Ectodermal cell (in vitro differentiated cells): ENCODE results near the gene NAAA.
"Not testable (repeated sequence)": the region's sequence is repeated elsewhere in the genome, so short reads cannot be mapped to it uniquely, and the experiment has no call there.

ENCODE experiments used
- H3K27ac ChIP-seq: 2 replicates; pipeline ENCODE4 v1.7.0; 2013; ENCODE audit warnings: mild to moderate bottlenecking, low read depth, low read length; ENCODE audit not compliant: insufficient read depth, poor library complexity, severe bottlenecking
- H3K27me3 ChIP-seq: 2 replicates; pipeline ENCODE4 v1.7.0; 2013; ENCODE audit warnings: mild to moderate bottlenecking, low read length; ENCODE audit not compliant: insufficient read depth, control insufficient read depth, poor library complexity, severe bottlenecking
- H3K36me3 ChIP-seq: one replicate; pipeline ENCODE4 v1.7.0; 2013; ENCODE audit warnings: low read length; ENCODE audit not compliant: control insufficient read depth, insufficient read depth
- H3K4me1 ChIP-seq: one replicate; pipeline ENCODE4 v1.7.0; 2013; ENCODE audit warnings: low read length; ENCODE audit not compliant: control insufficient read depth, insufficient read depth
- H3K4me3 ChIP-seq: 2 replicates; pipeline ENCODE4 v1.7.0; 2013; ENCODE audit warnings: low read depth, low read length, control low read depth; ENCODE audit not compliant: insufficient read depth
- H3K9me3 ChIP-seq: 2 replicates; pipeline ENCODE4 v1.7.0; 2013; ENCODE audit warnings: mild to moderate bottlenecking, low read length, moderate library complexity; ENCODE audit not compliant: control insufficient read depth
- WGBS, 2 experiments: methylation state at CpG; one replicate each; pipeline ENCODE4 v1.1.7; 2013; ENCODE audit warnings: missing lambda C conversion rate in 2 of 2; 5-methylcytosine and 5-hydroxymethylcytosine counted together

NAAA gene

GRCh38 chr4:75921910-75922309 lies 18.9 kb downstream of the NAAA start:
- H3K36me3 ChIP-seq: no peaks in the 10 kb centered on the region
- H3K4me3 ChIP-seq: no peak overlapping the region
- H3K27ac ChIP-seq: no peak overlapping the region
- no peaks in the 10 kb centered on the region for H3K27me3 ChIP-seq
- no peaks in the 10 kb centered on the region for H3K9me3 ChIP-seq
- no peaks in the 10 kb centered on the region for H3K4me1 ChIP-seq
- WGBS, 2 experiments: 94% methylated on average over 2 of the region's 2 CpGs

- WGBS, 2 experiments: 90 to 96% methylated on average over 4 of the region's 4 CpGs
- no peaks in the 10 kb centered on the region for H3K36me3 ChIP-seq
- H3K27me3 ChIP-seq: no peaks in the 10 kb centered on the region
- no peak overlapping the region for H3K27ac ChIP-seq
- H3K4me1 ChIP-seq: no peaks in the 10 kb centered on the region
- H3K4me3 ChIP-seq: no peak overlapping the region
- H3K9me3 ChIP-seq: no peaks in the 10 kb centered on the region
These were observed 20.5 kb downstream of the NAAA start for GRCh38 chr4:75920327-75920726.

DNA sequence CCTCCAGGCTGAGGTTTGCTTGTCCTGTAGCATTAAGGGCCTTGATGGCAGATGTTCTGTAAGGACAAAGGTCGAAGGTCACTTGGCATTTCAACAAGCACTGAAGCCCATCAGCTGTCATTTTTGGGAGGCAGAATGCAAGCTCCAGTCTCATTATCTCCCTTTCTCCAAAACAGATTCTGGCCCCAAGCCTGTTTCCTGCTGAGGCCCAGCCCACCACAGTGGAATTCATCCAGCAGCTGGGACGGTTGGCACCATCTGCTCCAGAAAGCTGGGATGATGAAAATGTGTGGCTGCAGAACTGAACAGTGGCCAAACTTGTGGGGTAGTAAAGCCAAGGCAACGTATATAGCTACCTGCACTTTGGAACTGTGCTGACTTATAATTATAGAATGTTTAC lies 20.9 kb downstream of the NAAA start:
- 93 to 94% methylated on average over 3 of the region's 3 CpGs for WGBS, 2 experiments
- Histone ChIP-seq H3K27ac (no peak overlapping the region), H3K27me3 (no peaks in the 10 kb centered on the region), H3K4me1 (no peaks in the 10 kb centered on the region), H3K4me3 (no peak overlapping the region), H3K36me3 (no peaks in the 10 kb centered on the region), H3K9me3 (no peaks in the 10 kb centered on the region)

DNA sequence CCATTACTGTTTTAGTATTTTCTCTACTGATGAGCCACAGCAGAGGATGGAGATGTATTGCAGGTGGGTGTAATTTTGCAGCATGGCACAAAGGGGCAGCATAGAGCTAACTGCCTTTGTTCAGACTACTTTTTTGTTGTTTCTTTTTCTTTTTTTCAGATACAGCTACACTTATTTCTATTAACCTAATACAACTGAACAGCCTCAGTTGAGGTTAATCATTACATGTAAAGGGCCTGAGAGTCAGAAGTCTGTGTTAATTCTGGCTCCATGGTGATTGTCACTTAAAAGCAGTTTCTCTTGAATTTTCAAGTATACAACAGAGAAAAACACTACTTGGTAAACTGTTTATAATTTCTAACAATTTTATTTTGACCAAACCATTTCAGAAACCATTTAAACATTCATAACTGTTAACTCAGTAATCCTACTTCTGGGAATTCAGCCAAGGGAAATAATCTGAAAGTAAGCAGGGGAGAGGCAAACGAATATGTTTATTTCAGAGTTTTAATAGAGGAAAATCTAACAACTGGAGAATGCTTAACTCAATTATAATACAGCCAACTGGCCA lies 24.6 kb downstream of the NAAA start:
- Histone ChIP-seq H3K27ac (no peak overlapping the region), H3K27me3 (no peaks in the 10 kb centered on the region), H3K4me3 (no peak overlapping the region), H3K36me3 (no peaks in the 10 kb centered on the region), H3K4me1 (no peaks in the 10 kb centered on the region), H3K9me3 (no peaks in the 10 kb centered on the region)
- 100% methylated on average over 1 of the region's 1 CpG; no CpG with 5 or more reads in 1 of the 2 experiments for WGBS, 2 experiments

DNA sequence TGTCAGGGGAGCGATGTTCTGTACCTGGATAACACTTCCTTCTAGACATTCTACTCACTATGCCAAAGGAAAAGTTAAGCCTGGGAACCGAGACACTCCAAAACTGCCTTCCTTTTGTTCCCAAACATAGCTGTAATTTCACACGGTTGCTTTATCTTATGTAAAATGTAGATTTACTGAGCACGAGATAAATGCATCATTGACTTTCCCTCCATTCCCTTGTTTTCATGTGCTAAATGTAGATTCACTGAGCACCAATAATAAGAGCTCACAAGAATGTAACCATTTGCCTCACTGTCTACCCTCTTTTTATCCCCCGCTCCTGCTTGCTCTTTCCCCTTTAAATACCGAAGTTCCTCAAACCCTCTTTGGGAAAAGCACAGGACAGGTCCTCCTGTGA lies 27.8 kb downstream of the NAAA start:
- Histone ChIP-seq H3K4me1 (no peaks in the 10 kb centered on the region), H3K9me3 (no peaks in the 10 kb centered on the region), H3K27ac (no peak overlapping the region), H3K36me3 (no peaks in the 10 kb centered on the region), H3K27me3 (no peaks in the 10 kb centered on the region), H3K4me3 (no peak overlapping the region)
- 69 to 77% methylated on average over 5 to 6 of the region's 6 CpGs for WGBS, 2 experiments

GRCh38 chr4:75910831-75911230 lies 30.0 kb downstream of the NAAA start:
- not testable (repeated sequence) for H3K9me3 ChIP-seq, H3K27ac ChIP-seq, H3K4me3 ChIP-seq, H3K36me3 ChIP-seq, H3K4me1 ChIP-seq, H3K27me3 ChIP-seq
- 94 to 95% methylated on average over 6 of the region's 6 CpGs for WGBS, 2 experiments

DNA sequence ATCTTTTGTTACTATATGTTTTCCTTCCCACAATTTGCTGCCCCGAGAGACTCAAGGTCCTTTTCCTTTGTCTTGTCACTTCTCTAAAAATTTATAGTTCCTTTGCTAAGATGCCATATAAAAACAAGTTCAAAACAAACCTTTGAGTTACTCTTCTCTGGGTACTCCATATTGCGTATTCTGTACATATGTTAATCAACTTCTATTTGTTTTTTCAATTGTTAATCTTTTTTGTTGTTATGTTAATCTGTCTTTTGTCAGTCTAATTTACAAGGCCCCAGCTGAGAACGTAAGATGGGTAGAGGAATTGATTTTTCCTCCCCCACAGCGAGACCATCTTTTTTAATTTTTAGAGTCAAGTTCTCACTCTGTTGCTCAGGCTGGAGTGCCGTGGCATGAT lies 31.4 kb downstream of the NAAA start:
- 83 to 90% methylated on average over 4 to 5 of the region's 5 CpGs for WGBS, 2 experiments
- H3K27me3 ChIP-seq: no peaks in the 10 kb centered on the region
- no peaks in the 10 kb centered on the region for H3K36me3 ChIP-seq
- no peak overlapping the region for H3K27ac ChIP-seq
- H3K4me3 ChIP-seq: no peak overlapping the region
- no peaks in the 10 kb centered on the region for H3K4me1 ChIP-seq
- H3K9me3 ChIP-seq: no peaks in the 10 kb centered on the region

DNA sequence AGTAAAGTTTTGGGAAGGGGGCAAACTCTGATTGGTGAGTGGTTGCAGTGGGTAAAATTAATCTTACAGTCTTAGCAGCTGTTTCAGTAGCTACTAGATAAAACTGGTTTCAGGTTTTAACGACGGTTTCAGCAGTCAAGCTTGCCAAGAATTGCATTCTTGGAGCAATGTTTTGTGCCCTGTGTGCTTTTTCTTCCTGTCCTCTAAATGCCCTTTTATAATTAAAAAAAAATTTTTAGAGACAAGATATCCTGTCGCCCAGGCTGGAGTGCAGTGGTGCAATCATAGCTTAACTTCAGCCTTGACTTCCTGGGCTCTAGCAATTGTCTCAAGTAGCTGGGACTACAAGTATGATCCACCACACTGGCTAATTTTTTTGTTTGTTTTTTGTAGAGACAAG lies 32.3 kb downstream of the NAAA start:
- Histone ChIP-seq H3K27ac (no peak overlapping the region), H3K4me3 (no peak overlapping the region), H3K36me3 (no peaks in the 10 kb centered on the region), H3K4me1 (no peaks in the 10 kb centered on the region), H3K27me3 (no peaks in the 10 kb centered on the region), H3K9me3 (no peaks in the 10 kb centered on the region)
- WGBS, 2 experiments: 92 to 94% methylated on average over 3 of the region's 3 CpGs

- no peaks in the 10 kb centered on the region for H3K9me3 ChIP-seq
- no peak overlapping the region for H3K4me3 ChIP-seq
- H3K27me3 ChIP-seq: no peaks in the 10 kb centered on the region
- no peak overlapping the region for H3K27ac ChIP-seq
- no peaks in the 10 kb centered on the region for H3K4me1 ChIP-seq
- H3K36me3 ChIP-seq: no peaks in the 10 kb centered on the region
- 93 to 96% methylated on average over 3 of the region's 3 CpGs for WGBS, 2 experiments
These were observed 32.8 kb downstream of the NAAA start for GRCh38 chr4:75907966-75908365.

- WGBS, 2 experiments: 86 to 87% methylated on average over 5 of the region's 5 CpGs
- H3K27me3 ChIP-seq: no peaks in the 10 kb centered on the region
- no peaks in the 10 kb centered on the region for H3K9me3 ChIP-seq
- H3K27ac ChIP-seq: no peak overlapping the region
- no peaks in the 10 kb centered on the region for H3K36me3 ChIP-seq
- H3K4me3 ChIP-seq: no peak overlapping the region
- H3K4me1 ChIP-seq: no peaks in the 10 kb centered on the region
These were observed 36.7 kb downstream of the NAAA start for GRCh38 chr4:75904076-75904475.

GRCh38 chr4:75902352-75902751 lies 38.5 kb downstream of the NAAA start, which contains the start of gene PPEF2:
Gene PPEF2 (minus strand): TSS chr4:75902452. CDS start chr4:75896325, 6,127 bp downstream.
- Histone ChIP-seq H3K4me3 (no peak within 1 kb of the TSS), H3K27ac (no peak within 1 kb of the TSS), H3K27me3 (no peaks in the 10 kb centered on the region), H3K9me3 (no peaks in the 10 kb centered on the region), H3K4me1 (no peaks in the 10 kb centered on the region), H3K36me3 (no peaks in the 10 kb centered on the region)
- WGBS, 2 experiments: 90 to 94% methylated on average over 5 of the region's 5 CpGs
